GM20000 (cell line): ENCODE results near the gene WFIKKN1.
"Not testable (repeated sequence)": the region's sequence is repeated elsewhere in the genome, so short reads cannot be mapped to it uniquely, and the experiment has no call there.

Experiments
- DNase-seq: peaks from one replicate; pipeline ENCODE4 v3.0.0; 2012; ENCODE audit warnings: low spot score
- TF ChIP-seq, protein P1 (sequence below): IDR thresholded peaks from 2 replicates; pipeline ENCODE4 v1.5.1; 2012; ENCODE audit warnings: mild to moderate bottlenecking, control low read depth; ENCODE audit errors: extremely low read depth, missing control alignments

Gene WFIKKN1

DNA sequence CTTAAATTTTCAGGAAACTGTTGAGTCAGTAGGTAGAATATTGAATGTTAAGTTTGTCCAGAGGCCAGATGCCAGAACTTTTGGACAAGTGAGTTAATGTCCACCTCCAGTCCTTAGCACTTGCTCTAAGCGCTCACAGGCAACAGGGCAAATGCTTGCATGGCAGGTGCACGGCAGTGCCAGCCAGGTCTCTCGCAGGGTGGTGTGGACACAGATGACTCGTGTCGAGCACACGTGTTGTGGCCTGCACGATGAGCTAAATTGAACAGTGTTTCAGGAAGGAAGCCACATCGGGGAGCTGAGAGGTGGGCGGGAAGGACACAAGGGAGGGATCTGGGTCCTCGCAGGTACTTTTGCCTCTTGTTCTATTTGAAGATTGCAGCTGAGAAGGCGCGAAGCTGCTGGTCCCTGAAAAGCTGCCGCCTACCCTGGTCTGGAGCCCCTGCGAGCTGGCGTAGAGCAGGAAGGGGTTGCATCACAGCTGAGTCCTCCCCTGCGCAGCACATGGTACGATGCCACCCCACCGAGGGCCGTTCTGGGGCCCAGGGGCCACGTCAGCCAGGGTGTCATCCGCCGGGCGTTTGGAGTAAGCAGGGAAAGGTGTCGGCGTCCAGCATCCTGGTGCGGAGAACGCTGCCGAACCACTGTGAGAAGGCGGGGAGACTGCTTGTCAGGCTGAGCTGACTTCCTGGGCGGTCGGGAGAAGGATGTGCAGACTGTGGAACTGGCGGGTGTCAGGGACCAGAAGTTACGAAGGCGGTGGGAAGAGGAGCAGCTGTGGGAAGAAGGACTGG is 34.6 kb upstream of the WFIKKN1 start:
- TF ChIP-seq, protein P1, sequence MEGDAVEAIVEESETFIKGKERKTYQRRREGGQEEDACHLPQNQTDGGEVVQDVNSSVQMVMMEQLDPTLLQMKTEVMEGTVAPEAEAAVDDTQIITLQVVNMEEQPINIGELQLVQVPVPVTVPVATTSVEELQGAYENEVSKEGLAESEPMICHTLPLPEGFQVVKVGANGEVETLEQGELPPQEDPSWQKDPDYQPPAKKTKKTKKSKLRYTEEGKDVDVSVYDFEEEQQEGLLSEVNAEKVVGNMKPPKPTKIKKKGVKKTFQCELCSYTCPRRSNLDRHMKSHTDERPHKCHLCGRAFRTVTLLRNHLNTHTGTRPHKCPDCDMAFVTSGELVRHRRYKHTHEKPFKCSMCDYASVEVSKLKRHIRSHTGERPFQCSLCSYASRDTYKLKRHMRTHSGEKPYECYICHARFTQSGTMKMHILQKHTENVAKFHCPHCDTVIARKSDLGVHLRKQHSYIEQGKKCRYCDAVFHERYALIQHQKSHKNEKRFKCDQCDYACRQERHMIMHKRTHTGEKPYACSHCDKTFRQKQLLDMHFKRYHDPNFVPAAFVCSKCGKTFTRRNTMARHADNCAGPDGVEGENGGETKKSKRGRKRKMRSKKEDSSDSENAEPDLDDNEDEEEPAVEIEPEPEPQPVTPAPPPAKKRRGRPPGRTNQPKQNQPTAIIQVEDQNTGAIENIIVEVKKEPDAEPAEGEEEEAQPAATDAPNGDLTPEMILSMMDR, result no peak
- no peak for DNase-seq

DNA sequence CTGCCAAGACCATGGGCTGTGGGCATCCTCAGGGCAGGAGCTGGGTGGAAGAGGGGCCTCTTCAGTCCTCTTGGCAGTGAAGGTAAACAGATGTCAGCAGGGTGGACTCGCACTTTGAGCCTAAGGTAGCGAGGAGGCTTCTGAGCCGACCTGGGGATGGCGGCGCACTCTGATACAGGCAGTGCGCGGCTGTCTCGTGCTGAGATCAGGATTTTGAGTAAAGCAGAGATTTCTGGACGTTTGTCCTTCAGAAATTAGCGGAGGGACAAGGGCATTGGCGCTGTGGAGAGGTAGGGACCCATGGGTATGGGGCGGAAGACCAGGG is 34.1 kb upstream of the WFIKKN1 start:
- TF ChIP-seq, protein P1, result no peak
- DNase-seq, result no peak

DNA sequence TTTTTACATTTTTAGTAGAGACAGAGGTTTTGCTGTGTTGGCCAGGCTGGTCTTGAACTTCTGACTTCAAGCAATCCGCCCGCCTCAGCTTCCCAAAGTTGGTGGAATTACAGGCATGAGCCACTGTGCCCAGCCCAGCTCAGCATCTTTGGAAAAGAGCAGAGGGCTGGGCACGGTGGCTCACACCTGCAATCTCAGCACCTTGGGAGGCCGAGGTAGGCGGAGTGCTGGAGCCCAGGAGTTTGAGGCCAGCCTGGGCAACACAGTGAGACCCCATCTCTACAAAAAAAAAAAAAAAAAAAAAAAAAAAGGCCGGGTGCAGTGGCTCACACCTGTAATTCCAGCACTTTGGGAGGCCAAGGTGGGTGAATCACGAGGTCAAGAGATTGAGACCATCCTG is 33.1 kb upstream of the WFIKKN1 start:
- DNase-seq, result not testable (repeated sequence)

DNA sequence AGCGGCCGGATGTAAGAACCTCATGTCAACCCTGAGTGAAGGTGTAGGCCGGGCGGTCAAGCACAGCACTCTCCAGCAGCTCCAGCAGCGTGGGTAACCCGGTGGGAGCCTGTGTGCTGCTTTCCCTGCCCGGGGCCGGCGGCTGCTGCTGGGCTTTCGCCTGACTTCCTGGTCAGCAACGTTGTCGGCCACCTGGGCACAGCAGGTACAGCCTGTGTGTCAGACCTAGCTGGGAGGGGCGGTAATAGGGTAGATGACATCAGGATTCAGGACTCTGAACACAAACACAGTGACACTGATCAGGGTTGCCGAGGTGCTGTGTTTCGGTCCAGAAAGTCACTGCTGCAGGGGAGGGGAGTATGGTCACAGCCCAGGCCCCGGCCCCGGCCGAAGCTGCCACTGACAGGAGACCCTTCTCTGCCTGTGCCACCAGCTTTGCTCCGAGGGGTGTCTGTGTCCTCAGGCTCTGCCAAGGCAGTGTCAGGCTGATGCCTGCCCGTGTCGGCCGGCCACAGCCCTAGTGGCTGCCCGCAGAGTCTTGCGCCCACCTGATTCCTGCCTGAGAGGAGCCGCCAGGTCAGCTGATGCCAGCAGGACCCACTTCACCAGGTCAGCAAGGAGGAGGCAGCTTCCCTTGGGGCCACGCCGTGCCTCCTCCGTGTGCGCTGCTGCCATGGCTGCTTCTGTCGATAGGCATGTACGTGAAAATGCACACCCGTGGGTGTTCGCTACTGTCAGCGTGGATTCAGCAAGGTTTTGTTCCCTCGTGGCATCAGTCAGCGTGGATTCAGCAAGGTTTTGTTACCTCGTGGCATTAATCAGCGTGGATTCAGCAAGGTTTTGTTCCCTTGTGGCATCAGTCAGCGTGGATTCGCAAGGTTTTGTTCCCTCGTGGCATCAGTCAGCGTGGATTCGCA is 31.7 kb upstream of the WFIKKN1 start:
- TF ChIP-seq, protein P1, result no peak
- DNase-seq, result no peak

DNA sequence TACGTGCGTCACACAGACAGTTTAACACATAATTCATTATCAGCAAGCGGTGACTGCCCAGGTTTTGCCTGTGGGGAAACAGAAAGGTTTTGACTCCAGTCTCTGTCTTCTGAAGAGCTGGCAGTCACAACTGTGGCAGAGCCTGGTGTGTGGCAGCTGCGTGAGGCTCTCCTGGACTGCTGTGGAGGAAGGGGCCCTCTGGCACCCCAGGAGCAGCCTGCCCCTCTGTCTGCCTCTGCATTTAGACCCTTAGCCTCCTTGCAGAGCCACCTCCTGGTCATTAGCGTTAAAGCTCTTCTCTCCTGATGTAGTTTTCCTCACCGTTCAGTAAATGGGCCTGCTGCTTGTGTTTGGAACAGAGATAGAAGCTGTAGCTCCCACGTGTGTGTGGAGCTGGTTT is 30.0 kb upstream of the WFIKKN1 start:
- TF ChIP-seq, protein P1, result no peak
- DNase-seq, result no peak

DNA sequence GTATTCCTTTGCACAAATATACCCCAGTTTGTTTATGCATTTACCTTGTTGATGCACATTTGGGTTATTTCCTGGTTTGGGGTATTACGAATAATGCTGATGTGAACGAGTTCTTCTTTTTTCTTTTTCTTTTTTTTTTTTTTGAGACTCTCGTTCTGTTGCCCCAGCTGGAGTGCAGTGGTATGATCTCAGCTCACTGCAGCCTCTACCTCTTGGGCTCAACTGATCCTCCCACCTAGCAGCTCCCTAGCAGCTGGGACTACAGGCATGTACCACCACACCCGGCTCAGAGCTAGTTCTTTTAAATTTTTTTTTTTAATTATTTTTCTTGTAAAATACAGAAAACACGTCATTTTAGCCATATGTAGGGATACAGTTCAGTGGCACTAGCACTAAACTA is 26.9 kb upstream of the WFIKKN1 start:
- TF ChIP-seq, protein P1, result no peak
- DNase-seq, result no peak

DNA sequence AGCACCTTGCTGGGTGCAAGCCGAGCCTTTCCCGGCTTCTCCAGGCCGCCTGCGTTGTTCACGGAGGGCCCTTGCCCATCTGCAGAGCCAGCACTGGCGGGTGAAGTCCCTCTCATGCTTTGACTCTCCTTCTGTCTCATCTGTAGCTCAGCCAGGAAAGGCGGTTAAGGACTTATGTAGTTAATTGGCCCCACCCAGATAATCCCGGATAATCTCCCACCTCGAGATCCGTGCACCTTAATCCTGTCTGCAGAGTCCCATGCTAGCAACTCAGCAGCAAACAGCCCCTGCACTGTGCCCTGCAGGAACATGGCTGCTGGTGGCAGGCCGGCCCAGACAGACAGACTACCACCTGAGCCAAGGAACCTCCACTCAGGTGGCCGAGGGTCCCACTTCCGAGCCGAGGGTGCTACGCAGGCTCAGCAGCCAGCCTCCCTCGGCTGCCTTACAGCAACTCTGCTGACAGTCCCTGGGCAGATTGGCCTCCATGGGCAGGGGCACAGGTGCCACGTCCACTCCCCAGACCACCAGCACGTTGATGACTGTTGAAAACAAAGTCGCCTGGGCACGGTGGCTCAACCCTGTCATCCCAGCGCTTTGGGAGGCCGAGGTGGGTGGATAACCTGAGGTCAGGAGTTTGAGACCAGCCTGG is 24.0 kb upstream of the WFIKKN1 start:
- TF ChIP-seq, protein P1, result no peak
- no peak for DNase-seq
